Keratinocyte (primary cell): Measurements from ENCODE around the gene FAIM2. TPM values are rescaled to one million over a fixed set of nuclear protein-coding genes. Genes with fewer than 3 reads are reported as not detected.
"Not testable (repeated sequence)": the region's sequence is repeated elsewhere in the genome, so short reads cannot be mapped to it uniquely, and the experiment has no call there.

ENCODE experiments used
- DNase-seq: peaks from one replicate; pipeline ENCODE4 v3.0.0-alpha.2; 2011; ENCODE audit warnings: low read depth, missing footprints, low spot score
- FAIRE-seq: peaks from 2 replicates; lab custom pipeline; 2011; peaks lifted over from hg19 to GRCh38; lab: Jason Lieb, UNC
- H2AFZ ChIP-seq: 2 replicates; pipeline ENCODE4 v1.6.0; 2012; ENCODE audit warnings: low read length, control low read depth, inconsistent platforms; ENCODE audit not compliant: control insufficient read depth
- H3K27ac ChIP-seq: 2 replicates; pipeline ENCODE4 v1.5.1; 2011; ENCODE audit warnings: low read length; ENCODE audit not compliant: control insufficient read depth, insufficient read depth
- H3K27me3 ChIP-seq: 3 replicates; pipeline ENCODE4 v1.6.0; 2011; ENCODE audit warnings: low read length; ENCODE audit not compliant: control insufficient read depth, insufficient read depth; ENCODE audit errors: extremely low read depth
- H3K36me3 ChIP-seq, 2 experiments: 2 replicates in 1 of 2; 3 replicates in 1 of 2; pipeline ENCODE4 v1.5.1; 2011; ENCODE audit warnings: low read length in 2 of 2, mild to moderate bottlenecking in 1 of 2; ENCODE audit not compliant: control insufficient read depth in 2 of 2, insufficient read depth in 2 of 2; ENCODE audit errors: extremely low read depth in 1 of 2
- H3K4me1 ChIP-seq: 3 replicates; pipeline ENCODE4 v1.5.1; 2011; ENCODE audit warnings: low read length; ENCODE audit not compliant: control insufficient read depth, insufficient read depth; ENCODE audit errors: extremely low read depth
- H3K4me2 ChIP-seq: 3 replicates; pipeline ENCODE4 v1.6.0; 2011; ENCODE audit warnings: low read depth, low read length; ENCODE audit not compliant: control insufficient read depth, insufficient read depth; ENCODE audit errors: extremely low read depth
- H3K4me3 ChIP-seq, 3 experiments: fragments of 200-600 bp in 1 of 3; sonication (generic) in 1 of 3; 2 replicates in 2 of 3; 3 replicates in 1 of 3; pipeline ENCODE4 v1.5.1; 2011 to 2016; ENCODE audit warnings: low read length in 3 of 3, mild to moderate bottlenecking in 3 of 3, control low read depth in 2 of 3, inconsistent platforms in 1 of 3, low read depth in 1 of 3, mixed read lengths in 1 of 3, mixed run types in 1 of 3, moderate library complexity in 1 of 3; ENCODE audit not compliant: control insufficient read depth in 2 of 3, insufficient read depth in 2 of 3; ENCODE audit errors: extremely low read depth in 1 of 3
- H3K79me2 ChIP-seq: 2 replicates; pipeline ENCODE4 v1.6.0; 2012; ENCODE audit warnings: low read length; ENCODE audit not compliant: control insufficient read depth, insufficient read depth
- H3K9ac ChIP-seq: 3 replicates; pipeline ENCODE4 v1.6.0; 2011; ENCODE audit warnings: low read length; ENCODE audit not compliant: control insufficient read depth, insufficient read depth; ENCODE audit errors: extremely low read depth
- H3K9me1 ChIP-seq: 3 replicates; pipeline ENCODE4 v1.6.0; 2011; ENCODE audit warnings: low read length; ENCODE audit not compliant: control insufficient read depth, insufficient read depth; ENCODE audit errors: extremely low read depth
- H3K9me3 ChIP-seq: 2 replicates; pipeline ENCODE4 v1.5.1; 2012; ENCODE audit warnings: low read depth, low read length; ENCODE audit not compliant: control insufficient read depth
- H4K20me1 ChIP-seq: 3 replicates; pipeline ENCODE4 v1.6.0; 2011; ENCODE audit warnings: low read length; ENCODE audit not compliant: control insufficient read depth, insufficient read depth; ENCODE audit errors: extremely low read depth
- EZH2 ChIP-seq: IDR thresholded peaks from one replicate; pipeline ENCODE4 v1.6.1; 2012; ENCODE audit warnings: inconsistent platforms, mild to moderate bottlenecking, low read length, moderate library complexity
- dilution Hi-C: fragments of 300-500 bp; cut with MboI; formaldehyde crosslinking; loops from one replicate; pipeline ENCODE4 v1.7.0; 2020; ENCODE audit warnings: low sequenced_read_pairs; ENCODE audit not compliant: extremely low pct_ligation_motif_present
- polyA plus RNA-seq, 5 experiments: library from polyadenylated mRNA; depleted of rRNA in 3 of 5; stranded (reverse) in 3 of 5; stranded (forward) in 1 of 5; unstranded in 1 of 5; fragments of >200 nt; gene quantifications; 1 replicate in 1 of 5; 2 replicates in 3 of 5; 3 replicates in 1 of 5; pipeline versions ENCODE4 v1.2.1 to v1.2.3, GENCODE V29; 2011 to 2012; ENCODE audit warnings: missing spikeins in 2 of 5, low read depth in 1 of 5, low replicate concordance in 1 of 5
- TF ChIP-seq, protein P1 (sequence below), 3 experiments: IDR thresholded peaks in 1 of 3; conservative IDR thresholded peaks in 1 of 3; optimal IDR thresholded peaks in 1 of 3; 2 replicates in 2 of 3; 3 replicates in 1 of 3; pipeline versions ENCODE3 to v1.5.1; 2011; ENCODE audit warnings: low read length in 3 of 3, mild to moderate bottlenecking in 3 of 3, moderate library complexity in 2 of 3, control low read depth in 1 of 3, inconsistent platforms in 1 of 3; ENCODE audit not compliant: insufficient read depth in 2 of 3; ENCODE audit errors: extremely low read depth in 1 of 3

Gene FAIM2
- polyA plus RNA-seq, 1 donor (not counting 4 experiments of a cell fraction or from before 2014, with no cell fraction given) = not detected

DNA sequence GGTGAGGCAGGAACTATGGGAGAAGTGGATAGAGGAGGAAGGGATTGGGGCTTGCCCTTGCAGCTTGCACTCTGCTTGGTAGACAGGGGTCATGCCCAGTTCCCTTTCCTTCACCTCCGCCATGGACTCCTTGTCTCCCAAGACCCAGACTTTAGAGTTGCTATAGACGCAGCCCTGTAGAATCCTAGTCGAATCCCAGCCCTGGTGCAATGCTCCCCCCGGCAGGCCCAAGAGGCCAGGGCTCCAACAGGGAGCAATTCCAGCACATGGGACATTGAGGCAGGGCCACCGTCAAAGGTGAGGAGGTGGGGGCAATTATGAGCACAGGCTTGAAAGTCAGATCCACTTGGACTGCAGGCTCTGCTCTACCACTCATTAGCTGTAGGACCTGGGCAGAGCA is 31.3 kb downstream of the FAIM2 start:
- no peak overlapping the region for H2AFZ ChIP-seq
- dilution Hi-C loops = loop anchor here (25.0 kb wide), 1 partner anchor 190 kb away; the partner anchor contains the start of gene ASIC1
- no peak for FAIRE-seq

DNA sequence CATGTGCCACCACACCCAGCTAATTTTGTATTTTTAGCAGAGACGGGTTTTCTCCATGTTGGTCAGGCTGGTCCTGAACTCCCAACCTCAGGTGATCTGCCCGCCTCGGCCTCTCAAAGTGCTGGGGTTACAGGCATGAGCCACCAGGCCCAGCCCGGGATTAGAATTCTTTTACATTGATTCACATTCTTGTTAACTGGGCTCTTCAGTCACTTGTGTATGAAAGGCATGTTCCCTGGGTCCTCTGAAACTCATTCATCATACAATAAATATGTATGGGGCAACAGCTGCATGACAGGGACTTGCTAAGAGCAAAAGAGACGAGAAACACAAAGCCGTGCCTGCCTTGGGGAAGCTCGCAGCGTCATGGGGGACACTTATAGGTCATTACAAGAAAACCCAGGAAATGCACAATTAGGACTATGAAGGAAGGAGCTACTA is 31.9 kb downstream of the FAIM2 start:
- not testable (repeated sequence) for H2AFZ ChIP-seq, H4K20me1 ChIP-seq, H3K4me3 ChIP-seq, FAIRE-seq, H3K79me2 ChIP-seq, H3K9me3 ChIP-seq, H3K36me3 ChIP-seq, H3K4me2 ChIP-seq, H3K9ac ChIP-seq, H3K27ac ChIP-seq, DNase-seq, H3K9me1 ChIP-seq, H3K27me3 ChIP-seq
- peaks cover 10% of the 10 kb centered on the region for H3K4me1 ChIP-seq
- dilution Hi-C loops = loop anchor here (25.0 kb wide), 1 partner anchor 190 kb away; the partner anchor contains the start of gene ASIC1

More for the DNA sequence above, 31.3 kb downstream of the FAIM2 start:
- Histone ChIP-seq H4K20me1 (no peaks in the 10 kb centered on the region), H3K9me3 (no peaks in the 10 kb centered on the region), H3K4me3 (no peak overlapping the region), H3K9ac (no peak overlapping the region), H3K79me2 (no peaks in the 10 kb centered on the region), H3K4me2 (no peak overlapping the region), H3K4me1 (peaks cover 7% of the 10 kb centered on the region), H3K27ac (no peak overlapping the region), H3K36me3 (no peaks in the 10 kb centered on the region), H3K27me3 (peaks cover 8% of the 10 kb centered on the region), H3K9me1 (no peaks in the 10 kb centered on the region)
- no peak for TF ChIP-seq EZH2
- TF ChIP-seq, protein P1, sequence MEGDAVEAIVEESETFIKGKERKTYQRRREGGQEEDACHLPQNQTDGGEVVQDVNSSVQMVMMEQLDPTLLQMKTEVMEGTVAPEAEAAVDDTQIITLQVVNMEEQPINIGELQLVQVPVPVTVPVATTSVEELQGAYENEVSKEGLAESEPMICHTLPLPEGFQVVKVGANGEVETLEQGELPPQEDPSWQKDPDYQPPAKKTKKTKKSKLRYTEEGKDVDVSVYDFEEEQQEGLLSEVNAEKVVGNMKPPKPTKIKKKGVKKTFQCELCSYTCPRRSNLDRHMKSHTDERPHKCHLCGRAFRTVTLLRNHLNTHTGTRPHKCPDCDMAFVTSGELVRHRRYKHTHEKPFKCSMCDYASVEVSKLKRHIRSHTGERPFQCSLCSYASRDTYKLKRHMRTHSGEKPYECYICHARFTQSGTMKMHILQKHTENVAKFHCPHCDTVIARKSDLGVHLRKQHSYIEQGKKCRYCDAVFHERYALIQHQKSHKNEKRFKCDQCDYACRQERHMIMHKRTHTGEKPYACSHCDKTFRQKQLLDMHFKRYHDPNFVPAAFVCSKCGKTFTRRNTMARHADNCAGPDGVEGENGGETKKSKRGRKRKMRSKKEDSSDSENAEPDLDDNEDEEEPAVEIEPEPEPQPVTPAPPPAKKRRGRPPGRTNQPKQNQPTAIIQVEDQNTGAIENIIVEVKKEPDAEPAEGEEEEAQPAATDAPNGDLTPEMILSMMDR (optimal IDR thresholded peaks at IDR 0.05 in 1 of 3, IDR thresholded peaks at IDR 0.05 in 1 of 3, conservative IDR thresholded peaks at IDR 0.05 in 1 of 3; ENCODE audit: extremely low read depth in 1 of 3, insufficient read depth in 2 of 3, low read length in 3 of 3) = no peak
- DNase-seq = no peak

DNA sequence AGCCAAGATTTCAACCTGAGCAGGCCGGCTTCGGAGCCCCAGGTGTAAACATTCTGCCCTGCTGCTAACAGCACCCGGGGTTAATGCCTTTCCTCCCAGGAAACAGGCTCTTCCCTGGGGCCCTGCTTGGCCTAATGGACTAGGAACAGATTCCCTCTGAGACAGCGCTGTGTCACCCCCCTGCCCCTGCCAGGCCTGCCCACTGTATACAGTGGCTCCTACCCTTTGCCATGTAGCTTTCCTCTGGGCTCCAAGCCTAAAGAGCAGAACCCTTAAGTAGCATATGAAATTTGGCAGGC is 32.5 kb downstream of the FAIM2 start:
- Histone ChIP-seq H4K20me1 (no peaks in the 10 kb centered on the region), H3K79me2 (no peaks in the 10 kb centered on the region), H3K4me1 (peaks cover 10% of the 10 kb centered on the region), H3K4me2 (no peak overlapping the region), H3K27me3 (peaks cover 8% of the 10 kb centered on the region), H3K9ac (no peak overlapping the region), H3K36me3 (no peaks in the 10 kb centered on the region), H2AFZ (no peak overlapping the region), H3K4me3 (no peak overlapping the region), H3K9me3 (no peaks in the 10 kb centered on the region), H3K9me1 (no peaks in the 10 kb centered on the region), H3K27ac (no peak overlapping the region)
- dilution Hi-C loops = loop anchor here (25.0 kb wide), 1 partner anchor 191 kb away; the partner anchor contains the start of gene ASIC1
- FAIRE-seq (no peak), DNase-seq (no peak)
- no peak for TF ChIP-seq EZH2
- TF ChIP-seq, protein P1 (optimal IDR thresholded peaks at IDR 0.05 in 1 of 3, IDR thresholded peaks at IDR 0.05 in 1 of 3, conservative IDR thresholded peaks at IDR 0.05 in 1 of 3; ENCODE audit: extremely low read depth in 1 of 3, insufficient read depth in 2 of 3, low read length in 3 of 3) = no peak
